NCI-H2107 treated with DMSO at 0.1 percent for 48 hours (cell line): ENCODE results near the gene EPHB2.

Experiments
- DNase-seq: peaks from one replicate; lab custom pipeline; 2025; ENCODE audit not compliant: unreplicated experiment; lab: John Stamatoyannopoulos, UW

Gene EPHB2

DNA sequence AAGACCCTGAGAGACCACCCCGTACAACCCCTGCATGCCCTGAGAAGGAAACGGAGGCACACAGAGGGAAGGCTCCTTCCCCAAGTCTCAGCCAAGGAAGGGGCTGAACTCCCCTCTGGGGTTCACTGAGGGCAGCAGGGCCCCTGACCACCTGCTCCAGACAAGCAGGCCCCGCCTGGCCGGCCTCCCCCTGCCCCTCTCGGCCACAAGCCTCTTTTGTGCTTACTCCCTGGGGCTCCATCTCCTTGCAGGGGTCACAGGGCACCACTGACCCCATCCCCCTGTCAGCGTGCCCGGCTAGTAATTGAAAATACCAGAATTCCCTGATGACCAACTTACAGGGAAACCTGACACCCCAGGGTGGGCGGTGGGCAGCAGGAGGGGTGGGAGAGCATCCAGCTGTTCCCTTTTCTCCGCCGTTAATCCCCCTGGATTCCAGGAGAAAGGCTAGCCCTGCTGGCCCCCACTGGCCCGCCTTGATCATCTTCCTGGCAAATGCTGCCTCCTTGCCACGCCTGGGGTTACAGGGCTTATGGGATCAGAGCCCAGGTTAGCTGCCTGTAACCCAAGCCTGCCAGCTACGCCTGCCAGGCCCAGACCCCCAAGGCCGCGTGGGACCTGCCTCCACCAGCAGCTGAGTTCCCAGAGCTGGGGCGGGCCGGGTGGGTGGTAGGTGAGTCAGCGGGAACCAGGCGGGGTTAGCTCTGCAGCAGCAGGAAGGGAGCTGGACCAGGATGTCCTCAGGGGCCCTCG is 165.9 kb downstream of the EPHB2 start:
- no peak for DNase-seq

- no peak for DNase-seq
These were observed 166.7 kb downstream of the EPHB2 start for GRCh38 chr1:22877112-22877915.

GRCh38 chr1:22877980-22878379 is 167.3 kb downstream of the EPHB2 start:
- no peak for DNase-seq

DNA sequence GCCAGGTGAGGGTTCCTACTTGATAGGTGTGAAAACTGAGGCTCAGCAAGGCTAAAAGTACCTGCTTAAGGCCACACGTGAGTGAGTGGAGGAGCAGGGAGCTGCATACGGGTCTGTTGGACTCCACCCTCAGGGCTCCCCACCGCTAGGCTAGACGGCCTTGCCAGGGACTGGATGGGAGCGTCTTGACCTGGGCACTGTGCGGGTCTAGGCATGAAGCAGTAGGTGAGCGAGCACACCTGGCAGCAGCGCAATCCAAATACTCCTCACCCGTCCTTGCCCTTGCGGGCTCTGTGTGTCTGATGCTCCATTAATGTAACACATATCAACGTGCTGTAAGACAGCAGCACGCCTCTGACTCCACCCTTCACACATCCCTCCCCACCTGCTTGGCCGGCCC is 168.0 kb downstream of the EPHB2 start:
- DNase-seq = no peak

DNA sequence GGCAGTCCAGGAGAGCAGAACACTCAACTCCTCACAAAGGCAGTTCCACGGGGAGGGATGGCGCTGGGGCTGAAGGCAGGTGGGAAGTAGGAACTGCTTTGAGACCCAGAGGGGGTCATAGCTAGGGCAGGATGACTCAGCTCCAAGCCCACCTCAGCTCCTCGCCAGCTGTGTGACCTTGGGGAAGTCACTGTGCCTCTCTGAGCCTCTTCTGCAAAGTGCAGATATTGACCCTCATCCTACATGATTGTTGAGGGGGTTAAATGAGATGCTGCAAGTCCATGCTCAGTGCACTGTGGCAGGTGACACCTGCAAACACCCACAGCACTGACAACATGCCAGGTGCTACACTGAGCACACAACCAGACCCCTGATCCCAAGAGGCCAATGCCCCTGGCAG is 168.8 kb downstream of the EPHB2 start:
- DNase-seq = no peak

GRCh38 chr1:22880174-22880601 is 169.5 kb downstream of the EPHB2 start:
- DNase-seq = no peak

DNA sequence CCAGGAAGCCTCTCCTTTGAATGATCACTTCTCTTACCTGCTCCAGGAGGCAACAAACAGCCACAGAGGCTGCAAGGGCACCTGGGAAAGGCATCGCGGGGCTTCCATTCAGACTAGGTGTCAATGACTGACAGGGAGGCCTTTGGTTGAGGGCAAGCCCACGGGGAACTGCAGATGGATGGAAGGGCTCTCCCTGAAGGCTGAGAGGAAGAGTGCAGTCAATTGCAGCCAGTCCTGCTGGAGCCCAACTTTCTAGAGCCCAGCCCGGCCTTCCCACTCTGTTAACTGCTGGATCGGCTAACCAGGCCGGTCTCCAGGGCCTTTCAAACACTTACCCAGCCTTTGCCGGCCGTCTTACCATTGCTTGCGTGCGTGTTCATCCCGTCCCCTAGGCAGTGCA is 172.8 kb downstream of the EPHB2 start:
- no peak for DNase-seq

DNA sequence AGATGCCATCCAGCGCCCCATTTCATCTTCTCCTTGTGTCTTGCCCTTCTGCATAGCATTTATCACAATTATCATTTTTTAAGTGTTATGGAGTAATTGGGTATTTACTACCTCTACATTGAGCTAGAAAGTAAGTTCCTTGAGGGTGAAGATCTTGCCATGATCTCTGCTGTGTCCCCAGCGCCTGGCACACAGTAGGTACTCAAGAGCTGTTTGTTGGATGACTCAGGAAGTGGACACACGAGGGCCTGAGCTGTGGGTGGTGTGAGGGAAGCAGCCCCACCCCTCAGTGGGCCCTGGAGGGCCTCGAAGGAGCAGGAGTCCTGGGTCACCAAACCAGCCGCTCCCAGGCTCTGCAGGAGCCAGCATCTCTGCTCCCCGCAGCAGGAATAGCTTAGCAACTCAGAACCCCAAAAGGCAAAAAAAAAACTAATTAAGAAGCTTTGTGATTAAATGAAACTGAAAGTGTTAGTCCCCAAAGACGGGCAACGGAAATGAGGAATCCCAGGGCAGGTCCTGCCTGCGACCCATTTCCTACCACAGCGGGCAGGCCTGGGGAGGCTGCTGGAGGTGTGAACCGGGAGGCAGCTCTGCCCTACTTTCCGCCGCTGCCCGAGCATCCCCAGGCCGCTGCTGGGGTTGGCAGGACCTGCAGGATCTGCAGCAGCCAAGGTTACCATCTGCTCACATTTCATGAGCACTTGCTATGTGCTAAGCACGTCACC is 174.3 kb downstream of the EPHB2 start:
- no peak for DNase-seq

- DNase-seq = no peak
These were observed 175.6 kb downstream of the EPHB2 start for GRCh38 chr1:22886211-22886610.

GRCh38 chr1:22887491-22887890 is 176.9 kb downstream of the EPHB2 start:
- no peak for DNase-seq

- no peak for DNase-seq
These were observed 177.9 kb downstream of the EPHB2 start for GRCh38 chr1:22888320-22889075.

DNA sequence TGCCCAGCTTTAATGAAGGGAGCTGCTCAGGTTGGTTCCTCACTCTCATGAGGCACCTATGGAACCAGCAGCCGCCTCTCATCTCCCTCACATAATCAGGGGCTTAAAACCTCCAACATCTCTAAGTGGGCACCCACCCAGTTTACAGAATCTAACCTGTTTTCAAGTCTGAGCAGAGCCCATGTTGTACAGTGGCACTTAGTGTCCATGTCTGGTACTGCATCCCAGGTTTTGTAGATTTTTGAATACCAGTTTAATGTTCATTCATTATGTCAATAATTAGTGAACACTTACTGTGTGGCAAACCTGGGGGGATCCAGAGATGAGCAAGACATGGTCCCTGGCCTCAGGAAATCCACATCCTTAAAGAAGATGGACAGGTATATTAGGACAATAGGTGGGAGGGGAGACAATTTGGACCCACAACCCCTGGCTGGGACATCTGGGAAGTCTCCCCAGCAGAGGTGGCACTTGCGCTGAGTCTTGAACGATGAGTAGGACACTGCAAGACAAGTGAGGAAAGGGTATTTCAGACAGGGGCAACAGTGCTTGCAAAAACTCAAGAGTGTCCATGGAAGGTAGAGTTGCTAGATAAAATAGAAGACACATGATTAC is 178.7 kb downstream of the EPHB2 start:
- no peak for DNase-seq

GRCh38 chr1:22892789-22893188 is 182.2 kb downstream of the EPHB2 start:
- DNase-seq = peak; percentile 55

GRCh38 chr1:22893292-22893691 is 182.7 kb downstream of the EPHB2 start:
- no peak for DNase-seq

DNA sequence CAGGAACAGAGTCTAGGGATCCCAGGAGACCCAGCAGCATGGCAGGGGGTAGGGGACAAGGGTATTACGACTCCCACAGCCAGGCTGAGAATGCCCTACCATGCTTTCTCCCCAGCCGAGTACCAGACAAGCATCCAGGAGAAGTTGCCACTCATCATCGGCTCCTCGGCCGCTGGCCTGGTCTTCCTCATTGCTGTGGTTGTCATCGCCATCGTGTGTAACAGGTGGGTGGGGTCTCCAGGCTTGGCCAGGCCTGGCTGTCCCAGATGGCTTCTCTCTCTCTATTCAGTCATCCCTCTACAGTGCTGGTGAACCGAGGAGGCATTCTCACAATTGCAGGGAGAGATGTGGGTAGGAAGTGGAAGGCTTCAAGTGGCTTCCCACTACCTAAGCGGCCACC is 184.7 kb downstream of the EPHB2 start:
- no peak for DNase-seq

DNA sequence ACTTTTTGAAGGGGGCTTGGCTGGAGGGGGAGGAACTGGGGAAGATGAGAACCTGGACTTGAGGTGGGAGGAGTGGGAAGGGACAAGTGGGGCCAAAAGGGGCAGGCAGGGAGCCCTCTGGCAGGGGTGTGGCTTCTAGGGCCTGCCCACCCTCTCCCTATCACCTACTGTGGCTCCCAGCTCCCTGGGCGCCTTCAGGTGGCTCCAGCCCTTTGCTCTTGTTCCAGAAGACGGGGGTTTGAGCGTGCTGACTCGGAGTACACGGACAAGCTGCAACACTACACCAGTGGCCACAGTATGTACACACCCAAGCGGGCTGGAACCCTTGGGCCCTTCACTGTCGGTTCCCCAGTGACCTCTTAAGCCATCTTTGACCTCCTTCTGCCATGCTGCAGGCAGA is 185.5 kb downstream of the EPHB2 start:
- no peak for DNase-seq

GRCh38 chr1:22900451-22900850 is 189.8 kb downstream of the EPHB2 start:
- no peak for DNase-seq

DNA sequence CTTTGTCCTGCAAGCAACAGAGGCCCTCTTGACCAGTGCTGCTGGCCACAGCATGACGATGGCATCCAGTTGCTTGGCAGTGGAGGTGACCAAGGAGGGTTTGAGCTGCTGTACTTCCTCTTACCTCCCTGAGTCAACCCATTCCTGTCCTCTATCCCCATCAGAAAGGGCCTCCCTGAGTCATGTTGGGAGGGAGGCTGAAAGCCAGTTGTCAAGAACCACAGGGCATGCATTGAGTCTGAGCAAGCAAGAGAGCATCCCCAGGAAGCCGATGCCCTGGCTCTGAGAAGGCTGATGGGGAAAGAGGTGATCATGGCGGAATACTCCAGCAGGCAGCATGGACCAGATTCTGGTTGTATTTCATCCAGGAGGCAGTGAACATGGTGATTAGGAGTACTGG is 192.5 kb downstream of the EPHB2 start:
- DNase-seq = no peak

DNA sequence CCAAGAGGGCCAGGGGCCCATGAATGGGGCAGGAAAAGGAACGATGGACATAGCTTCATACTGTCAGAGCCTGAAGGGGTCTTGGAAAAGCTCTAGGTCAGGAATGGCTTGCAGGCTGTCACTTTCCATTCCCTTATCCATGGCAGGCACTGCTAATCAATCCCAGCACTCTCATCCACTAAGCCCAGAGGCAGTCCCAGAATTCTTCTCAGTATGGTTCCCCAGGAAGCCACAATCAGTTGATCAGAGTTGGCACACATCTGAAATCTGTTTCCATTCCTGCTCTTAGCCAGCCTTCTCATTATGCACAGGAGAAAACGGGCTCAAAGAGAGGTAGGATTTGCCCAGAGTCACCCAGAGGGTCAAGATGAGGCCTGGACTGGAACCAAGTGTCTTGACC is 196.3 kb downstream of the EPHB2 start:
- DNase-seq = no peak

DNA sequence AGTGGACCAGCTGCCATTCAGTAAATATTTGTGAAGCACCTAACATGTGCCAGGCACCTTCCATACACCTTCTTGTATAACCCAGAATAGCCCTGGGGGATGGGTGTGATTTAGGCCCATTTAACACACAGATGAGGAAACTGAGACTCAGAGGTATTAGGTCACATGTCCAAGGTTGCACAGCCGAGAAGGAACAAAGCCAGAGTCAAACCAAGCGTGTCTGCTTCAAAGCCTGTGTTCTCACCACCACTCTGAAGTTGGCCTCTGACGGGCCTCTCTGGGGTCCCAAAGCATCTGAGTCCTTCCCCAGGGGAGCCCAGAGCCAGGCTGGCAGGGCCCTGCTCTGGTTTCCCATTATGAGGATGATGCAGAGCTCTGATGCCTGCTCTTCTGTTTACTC is 196.9 kb downstream of the EPHB2 start:
- no peak for DNase-seq
